GM12801 (cell line): ENCODE results near the gene ANKMY2.

ENCODE experiments used
- CTCF ChIP-seq: IDR thresholded peaks from one replicate; pipeline ENCODE4 v1.5.1; 2011; ENCODE audit warnings: control low read depth; ENCODE audit not compliant: insufficient read length; ENCODE audit errors: extremely low read depth

Gene ANKMY2

GRCh38 chr7:16645593-16646471 is at the start of gene ANKMY2, which contains the start of gene BZW2:
Gene ANKMY2, minus strand, starts transcription at chr7:16645754. Its CDS starts 181 bp downstream, at chr7:16645573.
Gene BZW2, plus strand, starts transcription at chr7:16646181. Its CDS starts 19,263 bp downstream, at chr7:16665444.
- TF ChIP-seq CTCF = no peak

DNA sequence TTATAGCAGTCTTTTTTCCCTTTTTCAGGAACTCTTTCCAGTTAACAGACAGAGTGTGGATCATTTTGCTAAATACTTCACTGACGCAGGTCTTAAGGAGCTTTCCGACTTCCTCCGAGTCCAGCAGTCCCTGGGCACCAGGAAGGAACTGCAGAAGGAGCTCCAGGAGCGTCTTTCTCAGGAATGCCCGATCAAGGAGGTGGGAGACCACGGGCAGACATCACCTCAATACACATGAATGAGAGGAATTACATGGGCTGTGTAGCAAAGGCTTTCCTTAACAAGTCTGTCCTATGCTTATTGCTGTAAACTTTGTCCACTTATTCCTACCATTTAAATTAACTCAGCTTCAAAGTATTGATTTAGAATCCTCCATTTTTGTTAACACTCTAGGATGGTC is 49.3 kb upstream of the ANKMY2 start:
- TF ChIP-seq CTCF = no peak

DNA sequence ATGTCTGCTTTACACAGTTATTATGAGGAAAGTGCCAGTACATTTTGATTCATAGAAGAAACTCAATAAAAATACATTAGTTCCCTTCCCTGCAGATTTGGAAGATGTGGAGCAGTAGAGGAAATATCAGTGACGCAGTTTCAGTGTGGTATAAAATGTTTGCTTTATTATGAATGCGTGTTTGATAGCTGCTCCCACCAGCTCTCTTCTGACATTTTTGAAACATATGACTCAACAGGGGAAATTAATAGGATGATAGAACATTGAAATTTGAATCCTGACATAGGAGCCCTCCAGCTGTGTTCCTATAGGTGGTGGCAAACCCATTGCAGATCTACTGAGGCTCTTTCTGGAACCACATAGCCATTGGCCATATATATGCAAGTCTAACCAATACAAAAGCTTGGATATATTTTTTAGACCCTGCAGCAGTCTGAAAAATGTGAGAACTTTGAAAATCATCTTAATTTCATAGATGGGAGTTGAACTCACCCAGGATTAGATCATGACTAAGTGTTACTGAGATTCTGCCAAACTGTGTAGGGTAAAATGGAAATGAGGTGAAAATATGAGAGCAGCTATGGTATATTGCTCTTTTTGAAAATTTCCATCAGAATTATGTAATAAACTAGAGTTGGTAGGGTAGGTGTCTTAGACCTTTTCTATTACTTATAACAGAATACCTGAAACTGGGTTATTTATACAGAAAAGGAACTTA is 48.2 kb upstream of the ANKMY2 start:
- no peak for TF ChIP-seq CTCF

GRCh38 chr7:16691241-16691640 is 45.7 kb upstream of the ANKMY2 start:
- TF ChIP-seq CTCF = no peak

GRCh38 chr7:16688249-16688648 is 42.7 kb upstream of the ANKMY2 start:
- TF ChIP-seq CTCF = no peak

DNA sequence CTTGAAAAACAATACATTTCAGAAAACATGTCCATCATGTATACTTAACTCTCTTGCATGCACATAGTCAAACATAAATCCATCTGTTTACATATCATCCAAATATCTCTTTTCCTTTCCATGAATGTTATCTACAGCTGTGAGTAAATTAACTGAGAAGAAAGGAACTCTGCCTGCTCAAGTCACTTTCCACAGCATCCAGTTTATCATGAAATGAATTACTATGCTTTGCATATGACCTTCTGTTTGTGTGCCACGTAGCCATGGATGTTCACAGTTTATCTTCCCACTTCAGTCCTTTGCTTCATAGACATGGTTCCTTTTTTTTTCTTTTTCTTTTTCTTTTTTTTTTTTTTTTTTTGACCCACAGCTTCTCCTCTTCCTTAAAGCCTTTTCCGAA is 40.0 kb upstream of the ANKMY2 start:
- no peak for TF ChIP-seq CTCF

DNA sequence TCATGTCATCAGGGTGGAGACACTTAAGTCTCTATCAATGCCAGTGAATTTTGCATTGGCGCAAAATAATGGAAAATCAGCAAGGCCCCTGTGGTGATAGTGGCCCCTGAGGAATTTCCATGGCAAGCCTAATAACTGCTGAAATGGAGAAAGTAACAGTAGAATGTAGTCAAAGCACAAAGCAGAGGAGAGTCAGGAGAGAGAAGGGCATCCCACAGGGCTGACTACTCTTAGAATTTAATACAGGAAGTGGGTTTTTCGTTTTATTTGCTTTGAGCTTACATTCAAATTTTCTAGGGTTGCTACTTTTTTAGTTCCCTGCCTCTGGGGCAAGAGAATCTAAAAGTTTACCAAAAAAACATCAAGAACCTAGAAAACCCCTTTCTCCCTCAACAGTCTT is 39.4 kb upstream of the ANKMY2 start:
- no peak for TF ChIP-seq CTCF
